HG03095 (cell line): ENCODE measurements around the gene DSE.

Experiments used
- ATAC-seq: cut with Tn5 transposase; IDR thresholded peaks from one replicate; pipeline ENCODE4 v1.9.1; 2021; ENCODE audit warnings: moderate library complexity; ENCODE audit not compliant: unreplicated experiment

The DSE gene

GRCh38 chr6:116386581-116387299, 16.0 kb downstream of the DSE start:
- ATAC-seq: peak; percentile 45

- peak; percentile 57 for ATAC-seq
Measured at GRCh38 chr6:116387374-116387773, 16.6 kb downstream of the DSE start.

- no peak for ATAC-seq
Measured at GRCh38 chr6:116388924-116389323, 18.2 kb downstream of the DSE start.

- no peak for ATAC-seq
Measured at GRCh38 chr6:116389357-116389756, 18.6 kb downstream of the DSE start.

- peak; percentile 43 for ATAC-seq
Measured at GRCh38 chr6:116390581-116390980, 19.8 kb downstream of the DSE start.

GRCh38 chr6:116392132-116393013, 21.6 kb downstream of the DSE start:
- ATAC-seq: no peak

GRCh38 chr6:116393430-116393829, 22.7 kb downstream of the DSE start:
- ATAC-seq: no peak

GRCh38 chr6:116395647-116396046, 24.9 kb downstream of the DSE start:
- no peak for ATAC-seq

- no peak for ATAC-seq
Measured at GRCh38 chr6:116396441-116396840, 25.7 kb downstream of the DSE start.

- no peak for ATAC-seq
Measured at GRCh38 chr6:116397914-116398313, 27.2 kb downstream of the DSE start.

- no peak for ATAC-seq
Measured at GRCh38 chr6:116398316-116399010, 27.7 kb downstream of the DSE start.

- ATAC-seq: no peak
Measured at GRCh38 chr6:116399287-116399686, 28.5 kb downstream of the DSE start.

GRCh38 chr6:116400328-116400727, 29.6 kb downstream of the DSE start:
- no peak for ATAC-seq

- ATAC-seq: no peak
Measured at GRCh38 chr6:116402108-116402937, 31.6 kb downstream of the DSE start.

- ATAC-seq: no peak
Measured at GRCh38 chr6:116403205-116403604, 32.5 kb downstream of the DSE start.

GRCh38 chr6:116404696-116405095, 33.9 kb downstream of the DSE start:
- no peak for ATAC-seq

- ATAC-seq: peak; percentile 61
Measured at GRCh38 chr6:116405138-116405537, 34.4 kb downstream of the DSE start.

GRCh38 chr6:116405652-116406356, 35.1 kb downstream of the DSE start:
- no peak for ATAC-seq

GRCh38 chr6:116406678-116407345, 36.1 kb downstream of the DSE start:
- no peak for ATAC-seq

- peak; percentile 24 for ATAC-seq
Measured at GRCh38 chr6:116408491-116408890, 37.7 kb downstream of the DSE start.
